Tibial nerve (tissue), 4 donors: ENCODE results near the gene PCID2.

Source experiments
- CTCF ChIP-seq, 5 experiments: fragments of 200-600 bp in 3 of 5; fragments of 450-650 bp in 2 of 5; sonication (generic) in 3 of 5; IDR thresholded peaks; one replicate each; pipeline ENCODE4 v1.5.1; 2016 to 2019; ENCODE audit warnings: antibody characterized with exemption in 5 of 5, mild to moderate bottlenecking in 3 of 5, moderate library complexity in 2 of 5
- EP300 ChIP-seq, 2 donors: sonication (generic); formaldehyde crosslinking; IDR thresholded peaks; one replicate each; pipeline ENCODE4 v1.6.1; 2017; ENCODE audit warnings: antibody characterized with exemption in 2 of 2, mild to moderate bottlenecking in 1 of 2
- POLR2A ChIP-seq, 2 donors: fragments of 450-650 bp; IDR thresholded peaks; one replicate each; pipeline ENCODE4 v1.6.1; 2017; ENCODE audit warnings: antibody characterized with exemption in 2 of 2, mild to moderate bottlenecking in 2 of 2, moderate library complexity in 2 of 2

DNA sequence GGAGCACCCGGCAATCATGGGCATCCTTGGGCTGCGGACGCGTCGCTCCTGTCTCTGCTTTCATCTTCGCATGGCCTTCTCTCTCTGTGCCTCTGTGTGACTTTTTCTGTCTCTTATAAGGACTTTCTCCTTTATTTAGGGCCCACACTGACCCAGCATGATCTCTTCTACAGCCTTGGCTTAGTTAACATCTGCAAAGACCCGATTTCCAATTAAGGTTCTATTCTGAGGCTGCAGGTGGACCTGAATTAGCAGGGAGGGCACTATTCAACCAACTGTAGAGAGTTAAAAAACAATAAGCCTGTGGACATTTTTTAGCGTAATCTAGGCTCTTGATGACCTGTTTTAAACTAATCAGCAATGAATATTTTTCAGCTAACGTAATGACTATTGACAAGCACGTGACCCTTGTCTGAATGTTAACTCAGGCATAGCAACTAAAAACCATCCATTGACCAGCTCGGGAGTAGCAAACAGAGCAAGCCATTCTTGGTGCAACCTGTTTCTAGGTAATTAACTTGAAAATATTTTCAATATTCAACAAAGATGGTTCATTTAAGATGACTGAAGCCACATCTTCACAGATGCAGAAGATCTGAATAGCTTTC lies 70.7 kb downstream of the PCID2 start:
- TF ChIP-seq CTCF (IDR thresholded peaks at IDR 0.05) (no peak), POLR2A (IDR thresholded peaks at IDR 0.05) (no peak), EP300 (IDR thresholded peaks at IDR 0.05) (no peak)
